ENCODE data around the gene HMX3.
"Not testable (repeated sequence)": the region's sequence is repeated elsewhere in the genome, so short reads cannot be mapped to it uniquely, and the experiment has no call there.

Gene HMX3

DNA sequence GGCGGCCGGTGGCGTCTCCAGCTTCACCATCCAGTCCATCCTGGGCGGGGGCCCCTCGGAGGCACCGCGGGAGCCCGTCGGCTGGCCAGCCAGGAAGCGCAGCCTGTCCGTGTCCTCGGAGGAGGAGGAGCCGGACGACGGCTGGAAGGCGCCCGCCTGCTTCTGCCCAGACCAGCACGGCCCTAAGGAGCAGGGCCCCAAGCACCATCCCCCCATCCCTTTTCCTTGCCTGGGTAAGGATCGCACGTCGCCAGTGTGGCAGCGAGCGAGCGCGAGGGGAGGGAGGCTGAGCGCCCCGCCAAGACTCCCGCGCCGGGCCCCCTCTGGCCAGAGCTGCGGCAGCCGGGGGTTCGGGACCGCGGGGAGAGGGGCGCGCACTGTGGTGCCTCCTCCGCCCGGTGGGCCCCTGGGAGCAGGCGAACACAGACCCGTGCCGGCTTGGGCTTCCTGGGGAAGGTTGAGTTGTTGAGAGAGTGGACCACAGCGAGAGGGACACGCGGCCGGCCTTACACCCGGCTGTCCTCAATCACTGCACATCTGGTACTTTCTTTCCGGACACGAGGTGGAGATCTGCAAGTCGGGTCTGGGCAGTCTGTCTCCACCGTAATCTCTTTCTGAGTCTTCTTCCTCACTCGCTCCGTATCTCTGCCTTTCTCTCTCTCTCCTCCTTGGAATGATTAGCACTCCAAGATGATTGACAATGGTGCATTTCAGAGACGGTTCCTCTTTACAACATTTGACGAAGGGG lies 12.8 kb downstream of the HMX3 start:
- no peak for DNase-seq (ENCODE audit: low read depth)

DNA sequence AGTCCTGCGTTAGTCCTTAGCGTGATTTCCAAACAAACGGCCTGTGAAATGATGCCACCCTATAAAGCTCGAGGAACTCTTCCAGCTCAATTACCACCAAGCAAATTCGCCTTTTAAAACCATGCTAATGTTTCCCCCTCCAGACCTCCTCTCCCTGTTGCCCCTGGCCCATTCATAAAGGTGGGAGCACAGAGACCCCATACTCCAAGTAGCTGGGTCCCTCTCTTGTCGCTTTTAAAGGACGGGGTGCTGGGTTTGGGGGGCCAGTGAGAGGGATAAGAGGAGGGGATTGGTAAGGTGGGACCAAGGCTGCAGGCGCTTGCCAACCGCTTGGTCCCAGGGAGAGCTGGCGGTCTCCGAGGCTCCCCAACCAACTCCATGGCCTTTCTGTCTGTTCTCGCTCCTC lies 13.4 kb downstream of the HMX3 start:
- no peak for DNase-seq (ENCODE audit: low read depth)

DNA sequence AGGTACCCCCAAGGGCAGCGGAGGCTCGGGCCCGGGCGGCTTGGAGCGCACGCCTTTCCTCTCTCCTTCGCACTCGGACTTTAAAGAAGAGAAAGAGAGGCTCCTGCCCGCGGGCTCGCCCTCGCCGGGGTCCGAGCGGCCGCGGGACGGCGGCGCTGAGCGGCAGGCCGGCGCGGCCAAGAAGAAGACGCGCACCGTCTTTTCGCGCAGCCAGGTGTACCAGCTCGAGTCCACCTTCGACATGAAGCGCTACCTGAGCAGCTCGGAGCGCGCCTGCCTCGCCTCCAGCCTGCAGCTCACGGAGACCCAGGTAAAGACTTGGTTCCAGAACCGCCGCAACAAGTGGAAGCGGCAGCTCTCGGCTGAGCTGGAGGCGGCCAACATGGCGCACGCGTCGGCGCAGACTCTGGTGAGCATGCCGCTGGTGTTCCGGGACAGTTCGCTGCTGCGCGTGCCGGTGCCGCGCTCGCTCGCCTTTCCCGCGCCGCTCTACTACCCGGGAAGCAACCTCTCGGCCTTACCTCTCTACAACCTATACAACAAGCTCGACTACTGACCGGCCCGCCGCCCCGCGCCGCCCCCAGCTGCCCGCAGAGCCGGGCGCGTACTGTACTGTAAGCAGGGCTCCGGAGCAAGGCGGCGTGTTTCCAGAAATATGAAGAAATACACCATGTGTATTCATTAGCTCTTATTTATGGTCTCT lies 13.9 kb downstream of the HMX3 start:
- DNase-seq (ENCODE audit: low read depth): no peak

DNA sequence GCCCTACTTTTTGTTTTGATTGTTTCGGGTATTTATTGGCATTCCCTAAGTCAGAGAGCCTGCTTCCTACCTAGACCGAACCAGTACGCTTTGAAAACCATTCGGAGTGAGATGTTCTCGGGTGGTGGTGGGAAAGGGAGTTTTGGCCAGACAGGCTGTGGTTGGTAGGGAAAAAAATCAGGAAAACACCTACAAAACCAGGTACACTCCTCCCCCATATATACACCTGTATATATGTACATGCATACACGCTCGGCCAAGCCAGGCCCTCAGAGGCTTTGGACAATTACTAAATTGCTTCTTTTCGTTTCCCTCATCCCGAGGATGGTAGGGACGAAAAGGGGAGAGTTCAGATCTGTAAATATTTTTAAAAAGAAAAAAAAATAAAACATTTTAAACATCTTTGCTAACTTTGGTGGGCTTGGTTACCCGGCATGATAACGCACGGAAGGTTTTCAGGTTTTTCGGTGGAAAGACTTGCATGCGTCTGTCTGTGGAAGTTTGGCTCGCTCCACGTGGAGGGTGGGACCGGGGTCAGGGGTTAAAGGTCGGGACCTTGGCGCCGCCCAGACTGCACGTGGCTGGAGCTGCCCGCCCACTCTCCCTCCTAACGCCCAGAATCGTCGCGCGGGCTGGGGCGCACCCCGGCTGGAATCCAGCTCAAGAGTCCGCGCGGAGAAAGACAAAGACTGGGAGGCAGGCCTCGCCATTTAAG lies 14.7 kb downstream of the HMX3 start:
- DNase-seq (ENCODE audit: low read depth): no peak

DNA sequence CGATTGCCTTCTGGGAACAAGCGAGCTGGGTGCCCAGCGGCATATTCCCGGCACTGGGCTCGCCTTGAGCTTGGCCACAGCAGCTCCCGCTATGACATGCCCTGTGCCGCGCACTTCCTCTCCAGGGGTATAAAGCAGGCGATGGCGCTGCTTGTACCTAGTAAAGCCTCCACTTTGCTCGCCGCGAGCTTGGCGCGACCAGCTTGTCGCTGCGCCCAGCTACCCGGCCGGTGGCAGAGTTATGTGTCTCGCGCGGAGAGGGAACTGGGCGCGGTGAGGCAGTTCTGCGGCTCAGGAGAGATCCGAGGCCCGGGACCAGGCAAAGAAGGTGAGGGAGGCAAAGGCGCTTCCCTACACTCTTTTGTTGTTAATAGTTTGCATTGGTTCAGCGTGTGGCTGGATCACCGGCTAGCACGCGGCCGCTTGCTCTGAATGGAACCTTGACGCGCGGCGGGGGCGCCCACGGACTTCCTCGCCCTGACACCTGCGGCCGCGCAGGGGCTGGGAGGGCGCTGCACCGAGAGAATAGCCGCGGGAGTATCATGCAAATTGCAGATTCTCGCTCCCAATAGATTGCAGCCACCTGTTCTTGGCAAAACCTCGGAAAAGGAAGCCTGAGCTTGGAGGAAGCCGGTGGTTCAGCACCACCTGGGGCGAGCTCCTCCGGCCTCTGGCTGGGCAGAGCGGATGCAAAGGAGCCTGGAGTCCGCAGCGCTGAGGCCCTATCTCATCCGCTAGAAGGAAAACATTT lies 15.4 kb downstream of the HMX3 start:
- DNase-seq (ENCODE audit: low read depth): no peak

DNA sequence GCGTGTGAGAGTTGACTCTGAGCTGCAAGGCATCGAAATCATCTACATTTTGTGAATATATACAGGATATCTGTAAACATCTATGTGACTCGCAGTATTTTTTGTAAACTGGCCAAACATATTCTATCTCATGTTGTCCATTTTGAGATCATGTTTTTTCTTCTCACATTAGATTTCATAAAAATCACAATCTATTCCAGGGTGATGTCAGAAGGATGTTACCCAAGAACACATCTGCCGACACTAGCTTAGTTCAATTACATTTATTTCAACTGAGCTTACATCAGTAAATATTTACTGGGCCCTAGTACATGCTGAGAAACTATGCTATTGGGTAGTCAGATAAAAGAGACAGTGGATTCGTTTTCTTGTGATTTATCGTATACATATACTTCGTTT lies 16.0 kb downstream of the HMX3 start:
- no peak for DNase-seq (ENCODE audit: low read depth)

DNA sequence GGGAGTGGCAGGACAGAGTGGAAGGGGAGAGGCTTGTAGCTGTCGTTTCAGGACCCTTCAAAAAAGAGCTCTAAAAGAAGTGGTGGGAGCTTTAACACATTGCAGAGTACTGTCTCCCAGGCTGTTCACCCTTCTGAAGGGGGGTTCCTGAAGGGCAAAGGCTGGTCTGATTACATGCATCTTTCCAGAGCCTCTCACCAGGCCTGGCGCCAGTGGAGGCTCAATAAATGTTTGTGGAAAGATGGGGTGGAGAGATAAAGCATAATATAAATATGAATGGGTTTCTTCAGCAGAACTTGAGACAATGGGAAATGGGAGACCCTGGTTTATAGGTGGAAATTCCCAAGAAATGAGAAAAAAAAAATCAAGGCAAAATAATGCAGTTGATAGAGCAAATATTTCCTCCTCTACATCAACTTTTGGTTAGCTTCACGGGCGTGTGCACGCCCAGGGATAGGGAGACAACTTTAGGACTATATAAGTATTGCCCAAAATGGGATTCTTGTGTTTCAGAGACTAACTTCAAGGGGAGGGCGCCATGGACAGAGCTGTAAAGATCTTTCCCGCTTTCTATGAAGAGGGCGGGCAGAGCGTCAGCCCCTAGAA lies 17.8 kb downstream of the HMX3 start:
- DNase-seq (ENCODE audit: low read depth): no peak

DNA sequence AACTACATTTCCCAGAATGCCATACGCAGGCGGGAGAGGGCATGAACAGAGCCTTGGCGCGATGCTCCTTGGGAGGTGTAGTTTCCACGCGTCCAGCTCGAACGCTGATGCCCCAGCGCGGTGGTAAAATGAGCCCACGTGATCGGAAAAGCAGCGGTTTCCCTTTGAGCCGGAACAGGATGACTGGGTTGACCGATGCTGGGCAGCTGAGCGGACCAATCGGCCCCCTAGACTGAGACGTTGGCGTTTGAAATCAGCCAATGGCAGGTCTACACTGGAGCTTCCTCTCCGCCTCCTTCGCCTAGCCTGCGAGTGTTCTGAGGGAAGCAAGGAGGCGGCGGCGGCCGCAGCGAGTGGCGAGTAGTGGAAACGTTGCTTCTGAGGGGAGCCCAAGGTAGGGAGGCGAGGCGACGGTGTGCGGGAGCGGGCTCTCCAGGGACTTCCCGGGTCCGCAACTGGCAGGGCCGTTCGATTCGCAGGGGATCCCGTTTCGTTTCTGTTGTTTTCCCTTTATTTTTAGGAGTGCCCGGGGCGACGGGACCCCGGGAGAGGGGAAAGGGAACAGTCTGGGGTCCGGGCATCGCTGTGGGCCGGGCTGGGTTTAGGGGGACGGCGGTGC lies 18.4 kb downstream of the HMX3 start, which contains the start of gene BUB3:
Gene BUB3, plus strand, starts transcription at position 311 of the 619 bp plus-strand sequence. CDS start 516 bp downstream, outside the sequence.
- DNase-seq (ENCODE audit: low read depth): peak; percentile 90

DNA sequence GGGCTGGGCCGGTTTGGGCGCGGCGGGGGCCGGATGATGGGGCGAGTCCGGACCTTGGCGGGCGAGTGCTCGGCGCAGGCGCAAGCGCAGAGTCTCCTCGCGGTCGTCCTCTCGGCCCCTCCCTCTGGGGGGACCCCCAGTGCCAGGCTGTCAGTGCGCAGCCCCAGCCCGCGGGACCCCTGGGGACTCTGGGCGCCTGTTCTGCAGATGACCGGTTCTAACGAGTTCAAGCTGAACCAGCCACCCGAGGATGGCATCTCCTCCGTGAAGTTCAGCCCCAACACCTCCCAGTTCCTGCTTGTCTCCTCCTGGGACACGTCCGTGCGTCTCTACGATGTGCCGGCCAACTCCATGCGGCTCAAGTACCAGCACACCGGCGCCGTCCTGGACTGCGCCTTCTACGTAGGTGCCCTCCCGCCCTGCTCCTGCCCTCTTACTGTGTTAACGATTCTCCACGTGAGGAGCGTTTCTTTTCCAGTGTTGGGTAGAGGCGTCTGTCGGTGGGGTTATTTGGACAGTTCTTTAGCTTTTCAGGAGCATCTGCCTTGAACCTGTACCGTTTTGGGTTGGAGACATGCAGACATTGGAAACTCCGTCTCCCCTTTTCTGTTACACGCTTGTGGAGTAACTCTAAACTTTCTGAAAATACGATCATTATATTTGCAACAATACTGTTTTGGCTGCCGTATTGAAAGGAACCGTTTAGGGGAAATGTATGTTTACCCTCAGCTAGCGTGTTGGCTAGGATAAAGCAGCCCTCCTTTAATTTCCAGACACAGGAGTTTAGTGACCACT lies 19.1 kb downstream of the HMX3 start:
- DNase-seq (ENCODE audit: low read depth): no peak

DNA sequence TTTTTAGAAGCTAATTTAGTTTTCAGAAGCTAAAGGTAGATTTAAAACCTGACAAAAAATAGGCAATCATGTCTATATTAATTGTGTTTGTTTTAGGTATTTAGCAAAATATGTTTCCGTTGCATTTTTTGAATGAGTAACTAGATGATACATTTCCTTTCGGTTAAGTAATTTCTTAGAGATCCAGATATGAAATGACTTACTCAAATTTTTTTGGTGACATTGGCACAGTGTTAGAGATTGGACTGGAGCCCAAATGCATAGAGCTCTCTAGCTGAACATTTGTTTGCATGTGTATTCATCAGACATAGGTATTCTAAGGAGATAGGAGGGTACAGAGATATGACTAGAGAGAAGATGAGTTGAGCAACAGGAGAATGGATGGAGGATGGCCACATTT lies 20.3 kb downstream of the HMX3 start:
- DNase-seq (ENCODE audit: low read depth): no peak

DNA sequence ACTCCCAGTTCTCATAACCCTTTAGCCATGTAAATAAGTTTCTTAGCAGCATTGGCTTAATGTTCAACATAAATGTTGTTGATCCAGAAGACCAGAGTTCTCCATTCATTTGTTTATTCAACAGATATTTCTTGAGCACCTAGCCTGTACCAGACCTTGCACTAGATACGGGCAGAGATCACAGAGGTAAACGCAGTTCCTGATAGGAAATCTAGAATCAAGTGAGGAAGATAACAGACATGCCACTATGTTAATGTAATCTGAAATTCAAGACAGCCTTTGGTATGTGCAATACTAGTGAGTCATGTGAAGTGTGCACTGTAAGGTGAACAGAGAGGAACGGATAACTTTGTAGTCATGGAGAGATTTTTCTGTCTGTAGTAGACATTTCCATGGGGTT lies 21.4 kb downstream of the HMX3 start:
- DNase-seq (ENCODE audit: low read depth): no peak

DNA sequence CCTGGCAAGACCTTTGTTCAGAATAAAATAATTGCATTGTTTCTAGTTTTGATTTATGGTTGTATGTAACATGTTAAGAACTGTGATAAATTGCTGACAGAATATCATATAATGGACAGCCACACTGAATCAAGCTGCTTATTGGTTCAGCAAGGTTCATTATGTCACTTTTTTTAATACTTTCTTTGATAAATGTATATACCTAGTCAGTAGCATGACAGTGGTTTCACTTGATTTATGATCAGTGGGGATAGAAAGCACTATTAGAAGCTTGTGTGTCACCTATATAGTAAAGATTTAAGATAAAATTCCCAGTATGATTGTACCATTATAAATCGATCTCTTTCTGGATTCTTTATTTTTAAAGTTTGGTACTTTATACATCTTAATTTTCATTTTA lies 22.9 kb downstream of the HMX3 start:
- no peak for DNase-seq (ENCODE audit: low read depth)

DNA sequence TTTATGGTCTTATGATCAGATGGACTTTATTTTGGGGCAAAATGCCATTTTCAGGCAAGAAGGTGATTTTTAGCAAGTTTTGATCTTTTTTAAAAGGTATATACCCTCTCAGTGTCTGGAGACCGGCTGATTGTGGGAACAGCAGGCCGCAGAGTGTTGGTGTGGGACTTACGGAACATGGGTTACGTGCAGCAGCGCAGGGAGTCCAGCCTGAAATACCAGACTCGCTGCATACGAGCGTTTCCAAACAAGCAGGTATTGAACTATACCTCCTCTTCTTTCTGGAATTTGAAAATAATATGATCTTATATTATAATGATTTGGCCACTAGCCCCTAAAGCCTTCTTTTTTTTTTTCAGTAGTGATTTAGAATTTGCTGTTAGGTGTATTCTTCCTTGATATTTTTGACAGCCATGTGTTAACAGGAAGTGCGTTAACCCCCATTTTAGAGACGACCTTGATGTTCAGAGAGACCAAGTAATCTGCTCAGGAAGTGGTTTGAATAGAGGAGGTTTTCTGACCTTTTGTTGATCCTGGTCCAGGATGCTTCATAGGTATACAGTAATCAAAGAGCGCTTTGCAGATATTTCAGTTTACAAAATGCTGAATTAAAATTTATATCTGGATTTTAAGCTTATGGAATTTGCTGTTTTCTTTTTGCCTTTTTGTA lies 24.7 kb downstream of the HMX3 start:
- DNase-seq (ENCODE audit: low read depth): no peak

DNA sequence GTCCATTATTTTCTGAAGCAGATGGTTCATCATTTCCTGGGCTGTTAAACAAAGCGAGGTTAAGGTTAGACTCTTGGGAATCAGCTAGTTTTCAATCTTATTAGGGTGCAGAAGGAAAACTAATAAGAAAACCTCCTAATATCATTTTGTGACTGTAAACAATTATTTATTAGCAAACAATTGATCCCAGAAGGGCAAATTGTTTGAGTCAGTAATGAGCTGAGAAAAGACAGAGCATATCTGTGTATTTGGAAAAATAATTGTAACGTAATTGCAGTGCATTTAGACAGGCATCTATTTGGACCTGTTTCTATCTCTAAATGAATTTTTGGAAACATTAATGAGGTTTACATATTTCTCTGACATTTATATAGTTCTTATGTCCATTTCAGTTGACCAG lies 28.5 kb downstream of the HMX3 start:
- no peak for DNase-seq (ENCODE audit: low read depth)

DNA sequence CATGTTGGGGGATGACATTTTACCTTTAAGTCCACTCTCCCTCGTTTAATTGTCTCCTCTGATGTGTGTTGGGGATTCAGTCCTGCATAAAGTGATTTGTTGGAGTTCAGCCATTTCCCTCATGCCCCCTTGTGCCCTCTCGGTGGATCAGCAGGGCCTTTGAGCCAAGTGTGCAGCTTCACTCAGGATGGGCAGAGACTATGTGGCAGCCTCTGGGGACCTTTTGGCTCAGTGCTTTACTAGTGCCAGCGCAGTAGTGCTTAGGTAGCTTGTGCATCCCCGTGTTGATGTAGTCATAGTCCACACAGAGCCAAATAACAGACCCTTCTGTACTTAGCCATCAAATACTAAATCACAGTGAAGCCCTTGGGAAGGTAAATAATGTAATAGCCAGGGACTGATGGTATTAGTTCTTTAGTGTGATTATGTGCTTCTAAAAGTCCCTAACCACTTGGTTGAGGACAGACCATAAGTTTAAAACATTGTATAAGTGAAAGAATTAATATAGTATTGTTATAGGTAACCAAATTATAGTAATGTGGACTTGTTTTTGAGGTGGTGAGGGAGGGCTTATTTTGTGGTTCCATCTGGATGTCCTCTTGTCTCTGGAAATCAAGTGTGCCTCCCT lies 29.8 kb downstream of the HMX3 start:
- no peak for DNase-seq (ENCODE audit: low read depth)

DNA sequence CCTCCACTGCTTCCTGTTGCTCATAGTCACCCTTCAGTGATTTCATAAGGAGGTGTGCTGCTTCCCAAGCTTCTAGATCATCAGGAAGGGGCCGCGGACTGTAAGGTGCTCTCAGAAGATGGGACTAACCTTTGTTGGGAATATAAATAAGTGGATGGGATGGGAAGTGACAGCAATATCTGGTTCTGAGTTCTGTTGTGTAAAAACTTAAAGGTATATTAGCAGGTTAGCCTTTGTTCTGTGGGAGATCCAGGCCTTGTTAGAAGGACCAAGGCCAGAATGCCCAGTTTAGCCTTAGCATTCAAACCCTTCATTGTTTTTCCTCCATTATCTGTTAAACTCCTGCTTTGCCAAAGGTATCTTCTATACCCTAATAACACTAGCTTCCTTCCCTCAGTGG lies 30.8 kb downstream of the HMX3 start:
- no peak for DNase-seq (ENCODE audit: low read depth)

DNA sequence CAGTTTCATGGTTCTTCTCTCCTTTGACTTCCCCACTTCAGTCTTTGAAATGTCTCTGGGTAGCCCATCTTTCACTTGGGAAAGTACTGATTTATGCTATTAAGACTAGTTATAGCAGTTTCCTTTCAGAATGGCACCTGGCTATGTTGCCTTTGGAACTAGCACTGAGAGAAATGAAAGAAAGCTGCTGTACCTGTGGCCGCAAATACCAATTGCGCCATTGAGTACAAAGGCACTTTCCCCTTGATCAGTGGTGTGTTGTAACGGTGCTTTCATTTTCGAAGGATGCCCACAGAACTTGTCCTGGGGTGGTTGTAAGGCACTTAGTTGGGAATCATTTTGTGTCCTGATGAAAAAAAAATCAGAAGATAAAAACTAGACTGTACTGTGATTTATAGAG lies 35.2 kb downstream of the HMX3 start:
- DNase-seq (ENCODE audit: low read depth): no peak

DNA sequence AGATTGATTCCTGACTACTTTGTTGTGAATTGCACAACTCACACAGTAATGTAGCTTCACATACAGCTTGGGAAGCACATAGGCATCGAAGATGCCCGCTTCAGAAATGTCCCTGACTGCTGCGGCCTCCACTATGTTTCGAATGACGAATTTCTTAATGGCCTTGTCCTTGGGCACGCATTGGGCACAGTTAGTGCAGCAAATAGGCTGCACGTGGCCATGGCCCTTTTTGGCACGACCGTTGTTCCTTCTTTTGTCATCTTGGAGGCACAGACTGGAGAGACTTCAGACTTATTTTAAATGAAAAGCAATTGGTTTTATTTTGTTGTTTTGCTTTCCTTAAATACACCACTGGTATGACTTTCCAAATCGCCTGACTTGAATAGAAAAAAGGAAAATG lies 35.8 kb downstream of the HMX3 start:
- DNase-seq (ENCODE audit: low read depth): not testable (repeated sequence)
